ENCODE data around the gene LRG1.
"Not testable (repeated sequence)": the region's sequence is repeated elsewhere in the genome, so short reads cannot be mapped to it uniquely, and the experiment has no call there.

LRG1 gene

DNA sequence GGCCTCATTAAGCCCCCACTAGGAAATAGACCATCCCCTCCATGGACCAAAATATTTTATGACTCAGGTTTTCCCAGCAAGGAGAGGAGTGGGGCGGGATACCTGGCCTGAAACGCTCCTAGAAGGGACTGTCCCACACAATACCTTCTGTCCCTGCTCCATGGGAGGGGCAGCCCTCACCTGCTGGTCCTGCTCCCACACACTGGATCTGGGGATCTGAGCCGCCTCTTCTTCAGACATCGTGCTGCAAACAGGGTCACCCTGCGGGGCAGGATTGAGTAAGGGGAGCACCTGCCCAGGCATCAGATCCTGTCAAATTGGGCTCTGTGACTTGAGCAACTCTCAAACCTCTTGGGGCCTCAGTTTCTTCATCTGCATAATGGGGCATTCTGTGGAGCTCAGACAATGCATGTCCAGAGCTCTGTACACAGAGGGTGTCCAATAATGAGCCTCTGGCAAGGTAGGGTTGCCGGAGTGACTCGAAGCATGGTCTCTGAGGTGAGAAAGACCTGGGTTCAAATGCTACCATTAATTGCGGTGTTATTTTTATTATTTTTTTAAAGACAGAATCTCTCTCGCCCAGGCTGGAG lies 5.9 kb downstream of the LRG1 start:
- DNase-seq (ENCODE audit: low read depth in 2 of 2) = no peak
- TF ChIP-seq, protein P1, sequence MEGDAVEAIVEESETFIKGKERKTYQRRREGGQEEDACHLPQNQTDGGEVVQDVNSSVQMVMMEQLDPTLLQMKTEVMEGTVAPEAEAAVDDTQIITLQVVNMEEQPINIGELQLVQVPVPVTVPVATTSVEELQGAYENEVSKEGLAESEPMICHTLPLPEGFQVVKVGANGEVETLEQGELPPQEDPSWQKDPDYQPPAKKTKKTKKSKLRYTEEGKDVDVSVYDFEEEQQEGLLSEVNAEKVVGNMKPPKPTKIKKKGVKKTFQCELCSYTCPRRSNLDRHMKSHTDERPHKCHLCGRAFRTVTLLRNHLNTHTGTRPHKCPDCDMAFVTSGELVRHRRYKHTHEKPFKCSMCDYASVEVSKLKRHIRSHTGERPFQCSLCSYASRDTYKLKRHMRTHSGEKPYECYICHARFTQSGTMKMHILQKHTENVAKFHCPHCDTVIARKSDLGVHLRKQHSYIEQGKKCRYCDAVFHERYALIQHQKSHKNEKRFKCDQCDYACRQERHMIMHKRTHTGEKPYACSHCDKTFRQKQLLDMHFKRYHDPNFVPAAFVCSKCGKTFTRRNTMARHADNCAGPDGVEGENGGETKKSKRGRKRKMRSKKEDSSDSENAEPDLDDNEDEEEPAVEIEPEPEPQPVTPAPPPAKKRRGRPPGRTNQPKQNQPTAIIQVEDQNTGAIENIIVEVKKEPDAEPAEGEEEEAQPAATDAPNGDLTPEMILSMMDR (IDR thresholded peaks at IDR 0.05; ENCODE audit: low read depth, low read length) = no peak
- no peak overlapping the region for H3K4me3 ChIP-seq (replicated peaks in 1 of 2; ENCODE audit: low read depth in 2 of 2, low read length in 2 of 2)

DNA sequence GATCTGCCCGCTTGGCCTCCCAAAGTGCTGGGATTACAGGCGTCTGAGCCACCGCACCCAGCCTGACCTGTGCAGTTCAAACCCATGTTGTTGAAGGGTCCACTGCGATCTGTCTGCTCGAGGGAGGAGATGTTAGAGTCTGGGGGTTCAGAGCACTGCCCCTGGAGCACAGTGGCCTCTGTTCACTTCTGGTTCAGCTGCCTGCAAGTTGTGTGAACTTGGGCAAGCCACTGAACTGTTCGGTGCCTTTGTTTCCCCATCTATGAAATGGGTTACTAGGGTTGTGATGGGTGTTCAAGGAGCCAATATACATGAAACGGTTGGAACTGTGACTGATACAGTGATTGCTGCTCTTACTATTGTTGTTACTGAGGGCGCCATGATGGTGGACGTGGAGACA lies 6.5 kb downstream of the LRG1 start:
- no peak for DNase-seq (ENCODE audit: low read depth in 2 of 2)
- TF ChIP-seq, protein P1 (IDR thresholded peaks at IDR 0.05; ENCODE audit: low read depth, low read length) = no peak
- H3K4me3 ChIP-seq (replicated peaks in 1 of 2; ENCODE audit: low read depth in 2 of 2, low read length in 2 of 2) = no peak overlapping the region

DNA sequence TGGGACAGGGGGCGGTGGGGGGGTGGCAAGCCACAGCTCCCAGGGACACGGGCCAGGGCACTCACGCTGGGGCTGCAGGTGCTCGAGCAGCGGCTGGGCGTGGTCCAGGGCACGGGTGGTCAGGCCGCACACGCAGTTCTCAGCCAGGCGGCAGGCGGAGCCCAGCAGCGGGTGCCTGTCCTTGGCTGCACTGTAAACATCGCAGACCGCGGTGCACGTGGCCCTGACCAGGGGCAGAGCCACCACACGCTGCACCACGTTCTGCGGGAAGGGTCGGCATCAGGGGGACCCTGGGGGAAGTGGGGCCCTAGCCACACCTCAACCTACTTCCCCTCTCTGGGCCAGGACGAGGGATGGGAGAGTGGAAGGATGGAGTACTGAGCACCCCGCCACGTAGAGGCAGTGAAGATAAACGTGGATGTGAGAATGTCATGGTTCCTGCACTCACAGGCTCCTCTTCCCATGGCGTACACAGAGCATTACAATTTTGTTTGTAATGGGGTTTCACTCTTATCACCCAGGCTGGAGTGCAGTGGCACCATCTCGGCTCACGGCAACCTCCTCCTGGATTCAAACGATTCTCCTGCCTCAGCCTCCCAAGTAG lies 8.2 kb downstream of the LRG1 start:
- DNase-seq (ENCODE audit: low read depth in 2 of 2) = no peak
- no peak overlapping the region for H3K4me3 ChIP-seq (replicated peaks in 1 of 2; ENCODE audit: low read depth in 2 of 2, low read length in 2 of 2)
- TF ChIP-seq, protein P1 (IDR thresholded peaks at IDR 0.05; ENCODE audit: low read depth, low read length) = no peak

DNA sequence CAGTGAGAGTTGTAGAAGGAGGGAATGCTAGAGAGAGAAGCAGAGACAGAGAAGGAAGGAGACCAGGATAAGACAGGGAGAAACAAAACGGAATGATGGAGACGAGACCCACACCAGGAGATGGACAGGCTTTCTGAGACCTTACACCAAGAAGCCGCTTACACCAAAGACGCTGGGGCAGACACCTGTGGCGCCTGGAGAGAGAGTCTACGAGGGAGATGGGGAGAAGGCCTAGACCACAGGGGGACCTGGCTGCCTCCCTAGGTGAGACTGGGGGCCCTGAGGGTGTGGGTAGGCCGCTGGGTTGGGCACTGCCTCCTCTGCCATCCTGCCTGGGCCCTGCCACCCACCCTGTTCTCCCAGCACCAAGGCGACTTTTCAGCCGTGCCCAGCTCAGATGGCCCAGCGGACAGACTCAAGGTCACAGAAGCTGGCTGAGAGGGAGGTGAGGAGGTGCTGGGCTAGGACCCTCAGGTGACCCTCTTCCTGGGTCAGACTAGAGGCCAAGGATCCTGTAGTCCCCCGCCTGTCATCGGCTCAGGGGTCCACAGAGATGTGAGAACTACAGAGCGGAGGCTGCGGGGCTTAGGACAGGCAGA lies 9.8 kb downstream of the LRG1 start:
- TF ChIP-seq, protein P1 (IDR thresholded peaks at IDR 0.05; ENCODE audit: low read depth, low read length) = no peak
- DNase-seq (ENCODE audit: low read depth in 2 of 2) = no peak
- no peak overlapping the region for H3K4me3 ChIP-seq (replicated peaks in 1 of 2; ENCODE audit: low read depth in 2 of 2, low read length in 2 of 2)

DNA sequence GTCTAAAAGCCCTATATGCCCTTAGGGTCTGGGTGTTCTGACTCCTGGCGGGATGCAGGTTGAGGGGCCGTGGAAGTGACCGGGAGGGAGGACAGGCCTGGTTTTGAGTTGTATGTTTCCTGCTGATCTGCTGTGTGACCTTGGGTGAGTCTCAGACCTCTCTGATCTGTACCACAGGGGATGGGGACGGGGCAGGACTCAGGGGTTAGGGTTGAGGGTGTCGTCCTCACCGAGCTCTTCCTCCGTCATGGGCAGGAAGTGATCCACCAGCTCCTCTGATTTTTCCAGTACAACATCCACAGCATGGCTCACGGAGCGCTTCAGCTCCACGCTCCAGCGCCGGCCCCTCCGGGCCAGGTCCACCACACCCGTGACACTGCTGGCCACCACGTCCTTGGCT lies 11.0 kb downstream of the LRG1 start:
- DNase-seq (ENCODE audit: low read depth in 2 of 2) = no peak
- no peak overlapping the region for H3K4me3 ChIP-seq (replicated peaks in 1 of 2; ENCODE audit: low read depth in 2 of 2, low read length in 2 of 2)

DNA sequence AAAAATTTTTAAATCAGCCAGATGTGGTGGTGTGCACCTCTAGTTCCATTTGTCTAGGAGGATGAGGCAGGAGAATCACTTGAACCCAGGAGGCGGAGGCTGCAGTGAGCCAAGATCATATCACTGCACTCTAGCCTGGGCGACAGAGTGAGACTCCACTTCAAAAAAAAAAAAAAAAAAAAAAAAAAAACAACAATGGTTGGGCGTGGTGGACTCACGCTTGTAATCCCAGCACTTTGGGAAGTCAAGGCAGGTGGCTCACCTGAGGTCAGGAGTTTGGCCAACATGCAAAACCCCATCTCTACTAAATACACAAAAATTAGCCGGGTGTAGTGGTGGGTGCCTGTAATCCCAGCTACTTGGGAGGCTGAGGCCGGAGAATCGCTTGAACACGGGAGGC lies 12.5 kb downstream of the LRG1 start:
- not testable (repeated sequence) for DNase-seq (ENCODE audit: low read depth in 2 of 2); H3K4me3 ChIP-seq (replicated peaks in 1 of 2; ENCODE audit: low read depth in 2 of 2, low read length in 2 of 2)

More for the DNA sequence above, 11.0 kb downstream of the LRG1 start:
- TF ChIP-seq, protein P1 (IDR thresholded peaks at IDR 0.05; ENCODE audit: low read depth, low read length) = no peak

DNA sequence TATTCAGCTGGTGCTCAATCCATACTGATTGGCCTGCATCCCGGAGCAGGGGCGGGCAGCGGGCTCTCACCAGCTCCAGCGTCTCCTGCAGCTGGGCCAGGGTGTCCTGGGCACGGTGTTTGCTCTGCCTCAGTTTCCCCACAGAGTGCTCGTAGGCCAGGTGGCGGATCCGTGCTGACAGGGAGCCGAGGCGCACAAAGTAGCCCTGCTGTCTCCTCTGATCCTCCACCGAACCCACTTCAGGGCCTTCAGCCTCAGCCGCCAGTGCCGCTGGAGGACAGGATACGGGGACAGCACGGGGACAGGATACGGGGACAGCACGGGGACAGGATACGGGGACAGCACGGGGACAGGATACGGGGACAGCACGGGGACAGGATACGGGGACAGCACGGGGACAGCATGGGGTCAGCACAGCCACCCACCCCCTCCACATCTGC lies 14.3 kb downstream of the LRG1 start:
- no peak for DNase-seq (ENCODE audit: low read depth in 2 of 2)
- TF ChIP-seq, protein P1 (IDR thresholded peaks at IDR 0.05; ENCODE audit: low read depth, low read length) = no peak
- H3K4me3 ChIP-seq (replicated peaks in 1 of 2; ENCODE audit: low read depth in 2 of 2, low read length in 2 of 2) = no peak overlapping the region
